C4-2B (cell line): ENCODE results near the gene SERPINA6.

ENCODE experiments used
- ZFX ChIP-seq: fragments of 450-650 bp; IDR thresholded peaks from 2 replicates; pipeline ENCODE4 v1.6.1; 2017
- TF ChIP-seq, protein P1 (sequence below): fragments of 450-650 bp; conservative IDR thresholded peaks from 2 replicates; pipeline ENCODE4 v1.5.1; 2017; ENCODE audit warnings: mild to moderate bottlenecking

DNA sequence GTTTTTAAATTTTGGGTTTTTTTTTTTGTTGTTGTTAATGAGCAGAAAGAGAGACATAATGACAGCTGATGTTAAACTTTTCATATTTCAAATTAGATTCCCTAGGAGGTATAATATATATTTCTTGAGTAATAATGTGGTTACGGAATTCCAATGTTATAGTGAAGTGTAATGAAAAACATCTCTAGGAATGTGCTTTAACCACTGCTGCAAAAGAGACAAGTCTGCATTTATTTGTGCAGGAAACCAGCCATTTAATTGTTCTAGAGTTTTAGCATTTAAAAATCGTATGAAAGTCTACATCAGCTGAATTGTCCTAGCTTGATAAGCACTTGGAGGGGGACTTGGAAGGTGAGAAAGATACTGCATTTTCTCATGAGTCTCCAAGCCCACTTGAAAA is 44.4 kb downstream of the SERPINA6 start:
- TF ChIP-seq, protein P1, sequence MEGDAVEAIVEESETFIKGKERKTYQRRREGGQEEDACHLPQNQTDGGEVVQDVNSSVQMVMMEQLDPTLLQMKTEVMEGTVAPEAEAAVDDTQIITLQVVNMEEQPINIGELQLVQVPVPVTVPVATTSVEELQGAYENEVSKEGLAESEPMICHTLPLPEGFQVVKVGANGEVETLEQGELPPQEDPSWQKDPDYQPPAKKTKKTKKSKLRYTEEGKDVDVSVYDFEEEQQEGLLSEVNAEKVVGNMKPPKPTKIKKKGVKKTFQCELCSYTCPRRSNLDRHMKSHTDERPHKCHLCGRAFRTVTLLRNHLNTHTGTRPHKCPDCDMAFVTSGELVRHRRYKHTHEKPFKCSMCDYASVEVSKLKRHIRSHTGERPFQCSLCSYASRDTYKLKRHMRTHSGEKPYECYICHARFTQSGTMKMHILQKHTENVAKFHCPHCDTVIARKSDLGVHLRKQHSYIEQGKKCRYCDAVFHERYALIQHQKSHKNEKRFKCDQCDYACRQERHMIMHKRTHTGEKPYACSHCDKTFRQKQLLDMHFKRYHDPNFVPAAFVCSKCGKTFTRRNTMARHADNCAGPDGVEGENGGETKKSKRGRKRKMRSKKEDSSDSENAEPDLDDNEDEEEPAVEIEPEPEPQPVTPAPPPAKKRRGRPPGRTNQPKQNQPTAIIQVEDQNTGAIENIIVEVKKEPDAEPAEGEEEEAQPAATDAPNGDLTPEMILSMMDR = no peak
- no peak for TF ChIP-seq ZFX
